DOHH2 (cell line): Measurements from ENCODE around the gene C13orf46.

Experiments
- CTCF ChIP-seq: fragments of 200-600 bp; sonication (generic); IDR thresholded peaks from one replicate; pipeline ENCODE4 v1.5.1; 2014; ENCODE audit warnings: antibody characterized with exemption, mild to moderate bottlenecking, low read depth, low read length; ENCODE audit not compliant: poor library complexity, severe bottlenecking
- EZH2phosphoT487 ChIP-seq: fragments of 200-600 bp; sonication (generic); IDR thresholded peaks from 2 replicates; pipeline ENCODE4 v1.6.1; 2017; ENCODE audit warnings: borderline replicate concordance, mild to moderate bottlenecking, antibody characterized with exemption, low read length, moderate library complexity, mixed read lengths

- TF ChIP-seq CTCF (no peak), EZH2phosphoT487 (no peak)
Observed at GRCh38 chr13:113968463-113969310, 5.2 kb downstream of the C13orf46 start.
